A549 (cell line): Measurements from ENCODE around the gene MRPL33. TPM values are rescaled to one million over a fixed set of nuclear protein-coding genes. Genes with fewer than 3 reads are reported as not detected.
"Not testable (repeated sequence)": the region's sequence is repeated elsewhere in the genome, so short reads cannot be mapped to it uniquely, and the experiment has no call there.

Experiments used
- ATAC-seq, 2 experiments: fragments of 200-7000 bp in 1 of 2; fragments of >200 bp in 1 of 2; cut with Nextera tagmentation in 1 of 2; cut with Tn5 transposase in 1 of 2; 3 replicates each; pipeline versions ENCODE4 v1.8.0 to v1.9.1; 2018 to 2020; ENCODE audit warnings: mild to moderate bottlenecking in 1 of 2, moderate library complexity in 1 of 2
- CTCF ChIA-PET: fragments of 300-600 bp; sonication (Branson Sonifier 250); formaldehyde crosslinking; extraction: SDS; loops from one replicate; lab custom pipeline; 2021; ENCODE audit warnings: antibody characterized with exemption, inconsistent platforms; lab: Yijun Ruan, JAX
- POLR2A ChIA-PET: fragments of 350-600 bp; formaldehyde crosslinking; extraction: SDS; loops from one replicate; lab custom pipeline; 2021; ENCODE audit warnings: antibody characterized with exemption, inconsistent platforms; lab: Yijun Ruan, JAX
- DNase-seq, 2 experiments: peaks; one replicate each; pipeline versions ENCODE4 v3.0.0 to v3.0.0-alpha.2; 2011 to 2016; ENCODE audit warnings: low read depth in 1 of 2, low spot score in 1 of 2
- FAIRE-seq: peaks from 2 replicates; lab custom pipeline; 2011; peaks lifted over from hg19 to GRCh38; lab: Jason Lieb, UNC
- H3K27ac ChIP-seq, 2 experiments: fragments of >200 bp; sonication (Bioruptor Twin); formaldehyde crosslinking; 3 replicates each; pipeline ENCODE4 v1.5.1; 2016 to 2017
- H3K4me1 ChIP-seq: fragments of >200 bp; sonication (Bioruptor Twin); formaldehyde crosslinking; 3 replicates; pipeline ENCODE4 v1.6.1; 2016
- H3K4me2 ChIP-seq: fragments of >200 bp; sonication (Bioruptor Twin); formaldehyde crosslinking; 3 replicates; pipeline ENCODE4 v1.6.1; 2016
- H3K4me3 ChIP-seq: fragments of >200 bp; sonication (Bioruptor Twin); formaldehyde crosslinking; 3 replicates; pipeline ENCODE4 v1.5.1; 2016
- H3K9me3 ChIP-seq: fragments of >200 bp; sonication (Bioruptor Twin); formaldehyde crosslinking; 3 replicates; pipeline ENCODE4 v1.6.1; 2016
- BCL3 ChIP-seq: fragments of >200 bp; sonication (Bioruptor Twin); formaldehyde crosslinking; IDR thresholded peaks from 3 replicates; pipeline ENCODE4 v1.6.1; 2016
- CEBPB ChIP-seq, 2 experiments: fragments of >200 bp in 1 of 2; sonication (Bioruptor Twin) in 1 of 2; formaldehyde crosslinking in 1 of 2; IDR thresholded peaks; 2 replicates each; pipeline ENCODE4 v1.6.1; 2012 to 2016
- E2F6 ChIP-seq: IDR thresholded peaks from 2 replicates; pipeline ENCODE4 v1.6.1; 2012; ENCODE audit warnings: low read depth, borderline replicate concordance
- ELK1 ChIP-seq: fragments of 150-350 bp; IDR thresholded peaks from 2 replicates; pipeline ENCODE4 v1.6.1; 2014; ENCODE audit warnings: low read depth, mild to moderate bottlenecking, low read length
- ESRRA ChIP-seq: fragments of 150-350 bp; IDR thresholded peaks from 2 replicates; pipeline ENCODE4 v1.6.1; 2014; ENCODE audit warnings: mild to moderate bottlenecking, low read length, borderline replicate concordance
- FOXS1 ChIP-seq: fragments of 250-450 bp; sonication (Bioruptor Pico); IDR thresholded peaks from 2 replicates; pipeline ENCODE4 v1.5.0; 2020; ENCODE audit warnings: mild to moderate bottlenecking, moderate library complexity
- HEYL ChIP-seq: fragments of 250-450 bp; sonication (Bioruptor Pico); IDR thresholded peaks from 2 replicates; pipeline ENCODE4 v1.8.0; 2021; ENCODE audit warnings: mild to moderate bottlenecking, moderate library complexity
- HMGXB4 ChIP-seq: fragments of 250-450 bp; sonication (Bioruptor Pico); IDR thresholded peaks from 2 replicates; pipeline ENCODE4 v1.5.0; 2021; ENCODE audit warnings: mild to moderate bottlenecking, moderate library complexity, borderline replicate concordance
- HOXA7 ChIP-seq: fragments of 250-450 bp; sonication (Bioruptor Pico); IDR thresholded peaks from 2 replicates; pipeline ENCODE4 v1.5.0; 2020; ENCODE audit warnings: mild to moderate bottlenecking, moderate library complexity
- KDM5A ChIP-seq: fragments of 200-600 bp; sonication (generic); IDR thresholded peaks from 2 replicates; pipeline ENCODE4 v1.6.1; 2016; ENCODE audit warnings: antibody characterized with exemption, mild to moderate bottlenecking
- MAZ ChIP-seq: fragments of 150-350 bp; IDR thresholded peaks from 2 replicates; pipeline ENCODE4 v1.6.1; 2014; ENCODE audit warnings: antibody characterized with exemption, low read depth, low read length, borderline replicate concordance
- PBX3 ChIP-seq: IDR thresholded peaks from 2 replicates; pipeline ENCODE4 v1.6.1; 2012
- PHF8 ChIP-seq: fragments of 200-600 bp; sonication (generic); IDR thresholded peaks from 2 replicates; pipeline ENCODE4 v1.6.1; 2016; ENCODE audit warnings: low read depth, mild to moderate bottlenecking, antibody characterized with exemption, moderate library complexity, borderline replicate concordance
- POLR2A ChIP-seq: IDR thresholded peaks from 2 replicates; pipeline ENCODE4 v1.6.1; 2012; ENCODE audit warnings: mild to moderate bottlenecking, low read length
- POLR2AphosphoS2 ChIP-seq: conservative IDR thresholded peaks from 2 replicates; pipeline ENCODE4 v1.6.1; 2012; ENCODE audit warnings: low read length, improper control_type of control experiment, inconsistent platforms
- RARB ChIP-seq: fragments of 250-450 bp; sonication (Bioruptor Pico); IDR thresholded peaks from 2 replicates; pipeline ENCODE4 v1.8.0; 2021; ENCODE audit warnings: mild to moderate bottlenecking, moderate library complexity
- RCOR1 ChIP-seq: fragments of 150-350 bp; IDR thresholded peaks from 2 replicates; pipeline ENCODE4 v1.6.1; 2014; ENCODE audit warnings: antibody characterized with exemption, low read length, low read depth
- SREBF2 ChIP-seq: fragments of 450-650 bp; IDR thresholded peaks from 2 replicates; pipeline ENCODE4 v1.6.1; 2014; ENCODE audit warnings: mild to moderate bottlenecking, moderate library complexity
- ZFP36 ChIP-seq: fragments of 450-650 bp; IDR thresholded peaks from 2 replicates; pipeline ENCODE4 v1.6.1; 2014; ENCODE audit warnings: borderline replicate concordance; ENCODE audit not compliant: partially characterized antibody
- ZNF302 ChIP-seq: fragments of 250-450 bp; sonication (Bioruptor Pico); IDR thresholded peaks from 2 replicates; pipeline ENCODE4 v1.9.0; 2021; ENCODE audit warnings: inconsistent platforms, mild to moderate bottlenecking, moderate library complexity
- WGBS: methylation state at CpG from one replicate; pipeline ENCODE4 v1.1.6; 2017; ENCODE audit errors: missing lambda C conversion rate; 5-methylcytosine and 5-hydroxymethylcytosine counted together
- polyA plus RNA-seq, 4 experiments: library from polyadenylated mRNA; depleted of rRNA in 3 of 4; stranded (reverse); fragments of >200 nt; fragmentation: RNase III in 1 of 4; extraction: RNeasy Plus Mini Kit Qiagen cat#74134 plus additional on column Dnase treatment in 1 of 4; gene quantifications; 2 replicates in 3 of 4; 3 replicates in 1 of 4; pipeline ENCODE4 v1.2.3, GENCODE V29; 2011 to 2017

Gene MRPL33
- polyA plus RNA-seq, 2 of the 4 experiments (the other 2 are of a cell fraction), result 287 to 497 TPM

- H3K9me3 ChIP-seq, result peaks cover 23% of the 10 kb centered on the region; the same call in 2 of the 3 replicates
- no peak for ATAC-seq
- no peak for DNase-seq
- ChIA-PET CTCF (interaction anchor here (1.1 to 5.1 kb wide), 2 partner anchors 11 to 19 kb away, joined by 3 to 34 read pairs; no protein-coding TSS in a partner anchor), POLR2A (no interaction called here)
- no peak overlapping the region for H3K27ac ChIP-seq
- whole genome bisulfite sequencing, result 56% methylated on average over 3 of the region's 3 CpGs
- FAIRE-seq, result no peak
- TF ChIP-seq KDM5A, result no peak
- no peak for TF ChIP-seq SREBF2
- no peak for TF ChIP-seq BCL3
- TF ChIP-seq HMGXB4 (CRISPR knock-in tag), result no peak
- TF ChIP-seq ZFP36, result no peak
- TF ChIP-seq RCOR1, result no peak
- H3K4me1 ChIP-seq, result peaks cover 17% of the 10 kb centered on the region
- no peak overlapping the region for H3K4me2 ChIP-seq
- no peak overlapping the region for H3K4me3 ChIP-seq
These were observed 29.8 kb upstream of the MRPL33 start for GRCh38 chr2:27741673-27742072.

GRCh38 chr2:27742571-27742970 lies 28.9 kb upstream of the MRPL33 start:
- WGBS, result 93% methylated on average over 9 of the region's 9 CpGs
- FAIRE-seq, result no peak

GRCh38 chr2:27745494-27745893 lies 26.0 kb upstream of the MRPL33 start:
- H3K9me3 ChIP-seq, result peaks cover 31% of the 10 kb centered on the region; the same call in 2 of the 3 replicates
- FAIRE-seq, H3K4me3 ChIP-seq, DNase-seq, ATAC-seq, POLR2A ChIA-PET, H3K4me2 ChIP-seq, H3K27ac ChIP-seq, H3K4me1 ChIP-seq: not testable (repeated sequence)
- CTCF ChIA-PET, result interaction anchor here (0.7 to 5.1 kb wide), 4 partner anchors 9 to 707 kb away, joined by 3 to 34 read pairs (median 8); no protein-coding TSS in a partner anchor

More at GRCh38 chr2:27742571-27742970, 28.9 kb upstream of the MRPL33 start:
- no peak overlapping the region for H3K27ac ChIP-seq
- ATAC-seq, result no peak
- CTCF ChIA-PET, result interaction anchor here (1.1 to 5.1 kb wide), 2 partner anchors 12 to 20 kb away, joined by 3 to 34 read pairs; no protein-coding TSS in a partner anchor
- no peak for TF ChIP-seq CEBPB (IDR thresholded peaks at IDR 0.05)
- TF ChIP-seq POLR2AphosphoS2, result no peak
- no peak for TF ChIP-seq PBX3
- no peak for TF ChIP-seq ZNF302 (CRISPR knock-in tag)
- TF ChIP-seq ESRRA, result no peak
- TF ChIP-seq ELK1, result no peak
- TF ChIP-seq E2F6, result no peak
- TF ChIP-seq PHF8, result no peak
- TF ChIP-seq MAZ, result no peak
- no peak for TF ChIP-seq RARB (CRISPR knock-in tag)
- TF ChIP-seq POLR2A, result no peak
- TF ChIP-seq SREBF2, result no peak
- no peak for TF ChIP-seq HEYL (CRISPR knock-in tag)
- no peak for TF ChIP-seq FOXS1 (CRISPR knock-in tag)
- no peak for TF ChIP-seq HOXA7
- TF ChIP-seq, all 56 proteins: peak for 0
- Histone ChIP-seq H3K9me3 (peaks cover 23% of the 10 kb centered on the region; the same call in 2 of the 3 replicates), H3K4me3 (no peak overlapping the region), H3K4me2 (no peak overlapping the region), H3K4me1 (peaks cover 12% of the 10 kb centered on the region)
- no peak for DNase-seq
- POLR2A ChIA-PET, result no interaction called here
